ENCODE measurements around the gene TERT. TPM values are rescaled to one million over a fixed set of nuclear protein-coding genes. Genes with fewer than 3 reads are reported as not detected.

The TERT gene
- total and polyA plus RNA-seq, 2 of the 8 experiments (the other 6 are each of a cell fraction or from before 2014, with no cell fraction given) = 13.1 to 23.1 TPM

- no peak overlapping the region for H2AFZ ChIP-seq (ENCODE audit: low read length)
- no peaks in the 10 kb centered on the region for H3K23me2 ChIP-seq (ENCODE audit: low read depth, low read length)
- no peaks in the 10 kb centered on the region for H3K27me3 ChIP-seq (replicated peaks in 1 of 4; ENCODE audit: control insufficient read depth in 3 of 4, extremely low read depth in 1 of 4, insufficient read depth in 3 of 4, low read length in 3 of 4)
- no peak overlapping the region for H2BK15ac ChIP-seq (ENCODE audit: low read length)
- H2BK5ac ChIP-seq (ENCODE audit: low read depth, low read length) = no peak overlapping the region
- H3K56ac ChIP-seq (replicated peaks; ENCODE audit: insufficient read length, low read depth, low read length) = no peak overlapping the region
- CTCF ChIA-PET (ENCODE audit: partially characterized antibody) = interaction anchor here (0.6 to 2.1 kb wide), 8 partner anchors 12 to 145 kb away, joined by 3 to 5 read pairs (median 3); no protein-coding TSS in a partner anchor
- H3K9me3 ChIP-seq (ENCODE audit: insufficient read depth in 2 of 2, low read depth in 1 of 2, low read length in 1 of 2) = no peaks in the 10 kb centered on the region
- H3K14ac ChIP-seq (ENCODE audit: insufficient read length) = no peak overlapping the region
- 96% methylated on average over 22 of the region's 24 CpGs; no CpG with 5 or more reads in 1 of the 2 experiments for WGBS, 2 experiments (ENCODE audit: extremely low coverage in 1 of 2, insufficient coverage in 1 of 2, insufficient read length in 1 of 2, insufficient replicate concordance in 2 of 2, low coverage in 1 of 2, low lambda C conversion rate in 2 of 2, missing lambda C conversion rate in 1 of 2)
- no peak overlapping the region for H4K5ac ChIP-seq (ENCODE audit: insufficient read length, low read depth, low read length)
- no peak overlapping the region for H2BK20ac ChIP-seq (ENCODE audit: low read length)
- H3K27ac ChIP-seq (ENCODE audit: low read depth, low read length) = no peak overlapping the region
- H3K18ac ChIP-seq (ENCODE audit: extremely low read depth, low read length) = no peak overlapping the region
- H3K36me3 ChIP-seq (ENCODE audit: control insufficient read depth in 2 of 4, insufficient read depth in 4 of 4, low read length in 3 of 4) = peaks cover 17 to 67% (median 52%) of the 10 kb centered on the region in 4 experiments
- H3K4me2 ChIP-seq (ENCODE audit: insufficient read depth in 1 of 2, low read depth in 2 of 2, low read length in 2 of 2) = no peak overlapping the region
- H2BK120ac ChIP-seq (replicated peaks; ENCODE audit: low read depth, low read length) = no peak overlapping the region
- no peaks in the 10 kb centered on the region for H3K79me2 ChIP-seq (ENCODE audit: control insufficient read depth in 1 of 2, insufficient read depth in 2 of 2, low read length in 2 of 2)
- H2BK12ac ChIP-seq (ENCODE audit: low read depth, low read length) = no peak overlapping the region
- POLR2A ChIA-PET (ENCODE audit: partially characterized antibody) = interaction anchor here (0.5 kb wide), 1 partner anchor 12 kb away, joined by 3 read pairs; no protein-coding TSS in a partner anchor
- H3K4ac ChIP-seq (replicated peaks; ENCODE audit: insufficient read length, low read depth, low read length) = no peak overlapping the region
- FAIRE-seq (no peak), DNase-seq (ENCODE audit: low read depth in 1 of 2, low spot score in 2 of 2) (no peak)
- no peak overlapping the region for H2AK5ac ChIP-seq (ENCODE audit: low read depth, low read length)
- H4K20me1 ChIP-seq (replicated peaks in 1 of 2; ENCODE audit: control insufficient read depth in 1 of 2, insufficient read depth in 2 of 2, low read length in 2 of 2) = peaks cover 2 to 14% of the 10 kb centered on the region in 2 experiments
- no peak overlapping the region for H3K23ac ChIP-seq (ENCODE audit: insufficient read length)
- no peaks in the 10 kb centered on the region for H3K4me1 ChIP-seq (replicated peaks in 1 of 4; ENCODE audit: control insufficient read depth in 3 of 4, insufficient read depth in 4 of 4, low read length in 3 of 4)
- H3K9ac ChIP-seq (replicated peaks in 1 of 4; ENCODE audit: extremely low read depth in 1 of 4, low read depth in 3 of 4, low read length in 3 of 4) = no peak overlapping the region
- no peak overlapping the region; the same call in 1 of the 2 replicates for H4K8ac ChIP-seq (ENCODE audit: extremely low read depth, insufficient read depth, low read length)
- H3K4me3 ChIP-seq (ENCODE audit: extremely low read depth in 1 of 4, insufficient read depth in 2 of 4, low read depth in 3 of 4, low read length in 4 of 4) = no peak overlapping the region
- H3K79me1 ChIP-seq (ENCODE audit: low read depth, low read length) = no peaks in the 10 kb centered on the region; the same call in 1 of the 2 replicates
- H4K91ac ChIP-seq (replicated peaks; ENCODE audit: insufficient read length, low read length) = no peak overlapping the region
- no peak for TF ChIP-seq CTBP2 (IDR thresholded peaks at IDR 0.05; ENCODE audit: borderline replicate concordance, insufficient read depth, insufficient read length, low read length)
- TF ChIP-seq E2F6 (IDR thresholded peaks at IDR 0.05) = no peak
- no peak for TF ChIP-seq HDAC6 (IDR thresholded peaks at IDR 0.05; ENCODE audit: low read depth, low read length)
- no peak for TF ChIP-seq MAFK (IDR thresholded peaks at IDR 0.05; ENCODE audit: low read depth, low read length)
- no peak for TF ChIP-seq HDAC2 (IDR thresholded peaks at IDR 0.05; ENCODE audit: borderline replicate concordance in 1 of 2, low read depth in 2 of 2, low read length in 2 of 2)
- TF ChIP-seq TEAD4 (IDR thresholded peaks at IDR 0.05; ENCODE audit: low read depth, low read length) = no peak
- no peak for TF ChIP-seq GABPA (IDR thresholded peaks at IDR 0.05; ENCODE audit: borderline replicate concordance, insufficient read depth, low read length)
- TF ChIP-seq USF2 (IDR thresholded peaks at IDR 0.05; ENCODE audit: low read length) = no peak
- no peak for TF ChIP-seq ZNF274 (IDR thresholded peaks at IDR 0.05; ENCODE audit: borderline replicate concordance, extremely low read depth, low read length)
Observed at GRCh38 chr5:1322955-1323802, 28.3 kb upstream of the TERT start.
